Skin epidermis (tissue), 12 donors: Measurements from ENCODE around the gene A3GALT2.

ENCODE experiments used
- H3K27ac ChIP-seq, 21 experiments: fragments of 200-600 bp; sonication (generic) in 11 of 21; one replicate each; pipeline ENCODE4 v1.5.0; 2020; ENCODE audit warnings: mild to moderate bottlenecking in 3 of 21, inconsistent platforms in 2 of 21, moderate library complexity in 2 of 21
- H3K4me3 ChIP-seq, 7 experiments: fragments of 200-600 bp; sonication (generic) in 2 of 7; one replicate each; pipeline ENCODE4 v1.5.0; 2020; ENCODE audit warnings: inconsistent platforms in 2 of 7, mild to moderate bottlenecking in 2 of 7, moderate library complexity in 1 of 7

The A3GALT2 gene

GRCh38 chr1:33267468-33268205 is 53.3 kb downstream of the A3GALT2 start:
- peak overlapping the region in 5 of 21 experiments; percentile 24 to 69 (median 51) for H3K27ac ChIP-seq

GRCh38 chr1:33266766-33267165 is 54.1 kb downstream of the A3GALT2 start:
- Histone ChIP-seq H3K27ac (peak overlapping the region in 3 of 21 experiments; percentile 14 to 69 (median 20)), H3K4me3 (no peak overlapping the region)

More at GRCh38 chr1:33267468-33268205, 53.3 kb downstream of the A3GALT2 start:
- no peak overlapping the region for H3K4me3 ChIP-seq

GRCh38 chr1:33265780-33266605 is 54.9 kb downstream of the A3GALT2 start:
- Histone ChIP-seq H3K27ac (peak overlapping the region in 2 of 21 experiments; percentile 20 to 69), H3K4me3 (no peak overlapping the region)

GRCh38 chr1:33263890-33264504 is 56.9 kb downstream of the A3GALT2 start:
- H3K4me3 ChIP-seq = no peak overlapping the region
- H3K27ac ChIP-seq = peak overlapping the region in 5 of 21 experiments; percentile 5 to 47 (median 18)

GRCh38 chr1:33261344-33261743 is 59.6 kb downstream of the A3GALT2 start:
- peak overlapping the region in 2 of 21 experiments; percentile 17 to 59 for H3K27ac ChIP-seq
- H3K4me3 ChIP-seq = no peak overlapping the region

- H3K27ac ChIP-seq = peak overlapping the region in 4 of 21 experiments; percentile 17 to 59 (median 37)
- H3K4me3 ChIP-seq = no peak overlapping the region
Measured at GRCh38 chr1:33260439-33260838, 60.5 kb downstream of the A3GALT2 start.

- Histone ChIP-seq H3K4me3 (no peak overlapping the region), H3K27ac (peak overlapping the region in 2 of 21 experiments; percentile 44 to 59)
Measured at GRCh38 chr1:33259879-33260278, 61.0 kb downstream of the A3GALT2 start.

GRCh38 chr1:33258788-33259274 is 62.1 kb downstream of the A3GALT2 start:
- Histone ChIP-seq H3K27ac (peak overlapping the region in 4 of 21 experiments; percentile 10 to 93 (median 88)), H3K4me3 (no peak overlapping the region)

- H3K4me3 ChIP-seq = peak overlapping the region; percentile 57 to 71 (median 63)
- peak overlapping the region in 20 of 21 experiments; percentile 63 to 93 (median 86) for H3K27ac ChIP-seq
Measured at GRCh38 chr1:33257772-33258712, 62.9 kb downstream of the A3GALT2 start.

- H3K27ac ChIP-seq = peak overlapping the region; percentile 3 to 93 (median 85)
- peak overlapping the region; percentile 57 to 71 (median 63) for H3K4me3 ChIP-seq
Measured at GRCh38 chr1:33257207-33257771, 63.6 kb downstream of the A3GALT2 start.
